Fibroblast of gingiva (primary cell): ENCODE results near the gene ZNF385C.

Source experiments
- DNase-seq: peaks from one replicate; pipeline ENCODE4 v3.0.0-alpha.2; 2011; ENCODE audit warnings: low read depth

Gene ZNF385C

DNA sequence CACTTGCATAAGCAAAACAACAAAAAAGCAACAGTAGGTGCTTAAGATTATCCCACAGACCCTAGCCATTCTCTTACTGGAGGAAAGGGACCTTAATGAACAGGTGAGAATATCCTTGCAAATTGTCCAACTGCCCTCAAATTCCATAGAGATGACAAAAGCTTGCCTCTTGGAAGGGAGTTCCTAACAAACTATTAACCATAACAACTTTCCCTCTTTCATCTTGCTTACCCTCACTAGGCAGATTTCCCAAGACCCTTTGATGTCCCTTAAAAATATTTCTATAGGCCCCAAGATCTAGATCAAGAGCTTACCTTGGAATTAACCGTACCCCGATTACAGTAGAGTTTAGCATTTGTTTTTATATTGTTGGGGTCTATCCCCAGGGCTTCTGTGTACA, 109.9 kb downstream of the ZNF385C start:
- DNase-seq, result no peak

DNA sequence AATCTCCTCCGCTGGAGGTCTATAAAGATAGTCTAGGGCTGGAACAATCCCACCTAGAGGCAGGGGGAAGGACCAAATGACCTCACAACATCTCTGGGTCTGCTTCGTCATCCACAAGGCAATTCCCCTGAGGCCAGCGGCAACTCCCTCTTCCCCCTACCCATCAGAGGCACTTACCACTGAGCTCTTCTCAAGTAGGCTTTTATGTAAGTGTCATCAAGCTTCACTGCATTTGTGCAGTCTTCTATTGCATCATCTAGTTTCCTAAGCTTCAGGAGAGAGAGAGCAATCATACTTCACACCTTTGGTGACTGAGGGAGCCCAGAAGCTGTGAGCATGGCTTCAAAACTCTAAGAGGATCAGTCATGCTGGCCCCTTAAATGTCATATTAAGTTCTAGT, 110.6 kb downstream of the ZNF385C start:
- no peak for DNase-seq

DNA sequence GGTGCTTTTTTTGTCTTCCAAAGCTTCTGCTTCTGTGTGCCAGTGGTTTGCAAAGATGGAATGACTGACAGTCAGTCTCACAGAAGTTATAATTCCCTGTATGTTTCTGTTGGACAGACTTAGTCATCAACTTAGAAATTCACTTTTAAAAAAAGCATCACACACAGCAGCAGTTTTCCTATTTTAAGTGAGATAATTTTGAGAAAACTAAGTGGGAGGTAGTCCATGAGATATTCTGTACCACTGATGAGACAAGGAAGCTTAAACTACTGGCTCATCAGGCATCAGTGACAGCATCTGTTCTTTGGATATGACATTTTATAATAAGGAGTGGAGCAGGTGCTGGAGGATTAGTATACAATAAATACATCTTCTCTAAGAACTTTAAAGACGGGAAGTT, 111.6 kb downstream of the ZNF385C start:
- no peak for DNase-seq

GRCh38 chr17:41985919-41986318, 112.4 kb downstream of the ZNF385C start:
- DNase-seq, result no peak

GRCh38 chr17:41984454-41984853, 113.8 kb downstream of the ZNF385C start:
- DNase-seq, result no peak

- DNase-seq, result no peak
These were observed 116.1 kb downstream of the ZNF385C start for GRCh38 chr17:41982026-41982760.

DNA sequence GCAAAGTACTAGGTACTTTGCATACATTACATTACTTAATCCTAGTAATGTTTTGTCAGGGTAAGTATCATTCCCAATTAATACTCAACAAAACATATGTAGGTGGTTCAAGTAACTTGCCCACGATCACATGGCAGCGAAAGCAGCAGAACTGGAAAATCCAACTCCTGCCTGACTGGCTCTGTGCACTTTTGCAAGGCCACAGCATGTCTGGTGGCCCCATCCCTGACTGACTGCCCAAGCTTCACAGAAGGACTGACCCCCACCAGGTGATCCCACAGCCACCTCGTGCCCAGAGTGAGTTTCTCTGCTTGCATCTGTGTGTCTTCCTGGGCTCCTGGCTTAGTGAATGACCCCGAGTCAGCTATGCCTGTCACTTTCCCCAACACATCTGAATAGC, 120.3 kb downstream of the ZNF385C start:
- DNase-seq, result no peak

- DNase-seq, result peak; percentile 61
These were observed 122.0 kb downstream of the ZNF385C start for GRCh38 chr17:41976142-41976768.
